GM23338 (cell line): Measurements from ENCODE around the gene EMC1. TPM values are rescaled to one million over a fixed set of nuclear protein-coding genes. Genes with fewer than 3 reads are reported as not detected.

ENCODE experiments used
- ATAC-seq: fragments of 200-7000 bp; cut with Tn5 transposase; 3 replicates; pipeline ENCODE4 v1.9.1; 2020
- DNase-seq: peaks from one replicate; pipeline ENCODE4 v3.0.0-alpha.2; 2015; ENCODE audit warnings: low spot score
- H2AFZ ChIP-seq: fragments of 200-600 bp; sonication (generic); 2 replicates; pipeline ENCODE4 v1.8.0; 2016; ENCODE audit warnings: antibody characterized with exemption, mild to moderate bottlenecking, moderate library complexity
- H3F3A ChIP-seq: fragments of 200-600 bp; sonication (generic); replicated peaks from 2 replicates; pipeline ENCODE4 v1.8.0; 2017; ENCODE audit warnings: antibody characterized with exemption, mixed run types, low read depth
- H3K27ac ChIP-seq: fragments of 200-600 bp; sonication (generic); 2 replicates; pipeline ENCODE4 v1.6.1; 2016; ENCODE audit warnings: low read depth
- H3K27me3 ChIP-seq: fragments of 200-600 bp; sonication (generic); 2 replicates; pipeline ENCODE4 v1.8.0; 2016; ENCODE audit warnings: mild to moderate bottlenecking, mixed run types, moderate library complexity; ENCODE audit not compliant: insufficient read depth
- H3K36me3 ChIP-seq: fragments of 200-600 bp; sonication (generic); 2 replicates; pipeline ENCODE4 v1.8.0; 2016; ENCODE audit warnings: mild to moderate bottlenecking; ENCODE audit not compliant: insufficient read depth
- H3K4me1 ChIP-seq: fragments of 200-600 bp; sonication (generic); 2 replicates; pipeline ENCODE4 v1.8.0; 2016; ENCODE audit warnings: mild to moderate bottlenecking, moderate library complexity; ENCODE audit not compliant: insufficient read depth
- H3K4me2 ChIP-seq: fragments of 200-600 bp; sonication (generic); 2 replicates; pipeline ENCODE4 v1.7.1; 2017; ENCODE audit warnings: mixed run types
- H3K4me3 ChIP-seq: fragments of 200-600 bp; sonication (generic); 2 replicates; pipeline ENCODE4 v1.6.1; 2016; ENCODE audit warnings: mixed run types
- H3K79me2 ChIP-seq: fragments of 200-600 bp; sonication (generic); replicated peaks from 2 replicates; pipeline ENCODE4 v1.8.0; 2017; ENCODE audit warnings: mild to moderate bottlenecking; ENCODE audit not compliant: insufficient read depth
- H3K9me2 ChIP-seq: fragments of 200-600 bp; sonication (generic); 2 replicates; pipeline ENCODE4 v1.8.0; 2017; ENCODE audit not compliant: insufficient read depth
- H4K20me1 ChIP-seq: fragments of 200-600 bp; sonication (generic); replicated peaks from 2 replicates; pipeline ENCODE4 v1.8.0; 2017; ENCODE audit warnings: mild to moderate bottlenecking; ENCODE audit not compliant: insufficient read depth
- H3K27ac Mint-ChIP-seq: 2 replicates; pipeline ENCODE4 v1.8.0; 2020; ENCODE audit warnings: inconsistent platforms, mild to moderate bottlenecking, moderate library complexity, mixed read lengths
- H3K27me3 Mint-ChIP-seq: 3 replicates; pipeline ENCODE4 v1.8.0; 2022; ENCODE audit warnings: low read depth, mild to moderate bottlenecking, moderate library complexity, mixed read lengths, inconsistent platforms; ENCODE audit not compliant: insufficient read depth, poor library complexity
- H3K36me3 Mint-ChIP-seq: 3 replicates; pipeline ENCODE4 v1.8.0; 2021; ENCODE audit warnings: low read depth, mild to moderate bottlenecking, inconsistent platforms, moderate library complexity, mixed read lengths
- H3K4me1 Mint-ChIP-seq: 3 replicates; pipeline ENCODE4 v1.8.0; 2020; ENCODE audit warnings: mild to moderate bottlenecking, inconsistent platforms, mixed read lengths
- H3K4me3 Mint-ChIP-seq: 3 replicates; pipeline ENCODE4 v1.8.0; 2021; ENCODE audit warnings: moderate library complexity, mild to moderate bottlenecking, inconsistent platforms, mixed read lengths
- H3K9me3 Mint-ChIP-seq: 3 replicates; pipeline ENCODE4 v1.8.0; 2020; ENCODE audit warnings: moderate library complexity, mild to moderate bottlenecking, inconsistent platforms, mixed read lengths
- CTCF ChIP-seq, 2 experiments: fragments of 200-600 bp in 1 of 2; sonication (generic) in 1 of 2; conservative IDR thresholded peaks; 2 replicates each; pipeline versions ENCODE4 v1.5.1 to v1.6.1; 2016 to 2017; ENCODE audit warnings: antibody characterized with exemption in 2 of 2, low read depth in 2 of 2, mild to moderate bottlenecking in 2 of 2, moderate library complexity in 1 of 2
- ETS1 ChIP-seq: IDR thresholded peaks from 2 replicates; pipeline ENCODE4 v1.6.1; 2016; ENCODE audit warnings: antibody characterized with exemption
- EZH2 ChIP-seq: fragments of 200-600 bp; sonication (generic); IDR thresholded peaks from one replicate; pipeline ENCODE4 v1.8.0; 2017; ENCODE audit warnings: antibody characterized with exemption, mild to moderate bottlenecking, low read depth; ENCODE audit not compliant: unreplicated experiment
- EZH2phosphoT487 ChIP-seq: fragments of 200-600 bp; sonication (generic); IDR thresholded peaks from one replicate; pipeline ENCODE4 v1.8.1; 2018; ENCODE audit warnings: antibody characterized with exemption; ENCODE audit not compliant: unreplicated experiment
- NANOG ChIP-seq: IDR thresholded peaks from 2 replicates; pipeline ENCODE4 v1.6.1; 2016; ENCODE audit warnings: antibody characterized with exemption, borderline replicate concordance
- POLR2AphosphoS5 ChIP-seq: IDR thresholded peaks from 2 replicates; pipeline ENCODE4 v1.6.1; 2016; ENCODE audit warnings: antibody characterized with exemption, low read depth
- REST ChIP-seq: IDR thresholded peaks from one replicate; pipeline ENCODE4 v1.6.1; 2018; ENCODE audit warnings: antibody characterized with exemption; ENCODE audit not compliant: unreplicated experiment
- ZNF114 ChIP-seq: fragments of 250-450 bp; sonication (Bioruptor Pico); IDR thresholded peaks from 2 replicates; pipeline ENCODE4 v1.5.0; 2020; ENCODE audit warnings: mild to moderate bottlenecking, moderate library complexity
- ZNF331 ChIP-seq: fragments of 250-450 bp; sonication (Bioruptor Pico); IDR thresholded peaks from 2 replicates; pipeline ENCODE4 v1.5.0; 2020; ENCODE audit warnings: low read depth, mild to moderate bottlenecking, moderate library complexity
- polyA plus RNA-seq: library from polyadenylated mRNA; unstranded; fragments of >200 nt; fragmentation: Nextera tagmentation; extraction: Ambion mirVana; gene quantifications from 2 replicates; pipeline ENCODE4 v1.2.1, GENCODE V29; 2016
- total RNA-seq: library from RNA; depleted of rRNA; stranded (reverse); fragments of >200 nt; shearing (Covaris generic); gene quantifications from 2 replicates; pipeline ENCODE4 v1.2.3, GENCODE V29; 2014

Gene EMC1
- total and polyA plus RNA-seq, 2 experiments from 2014 or later = 17.6 to 53.0 TPM

GRCh38 chr1:19177811-19178210 lies 73.5 kb downstream of the EMC1 start:
- H3K27me3 ChIP-seq = no peaks in the 10 kb centered on the region
- no peak overlapping the region for H3K27ac ChIP-seq
- H3K36me3 ChIP-seq = peaks cover 94% of the 10 kb centered on the region
- H3K4me3 ChIP-seq = no peak overlapping the region
- DNase-seq = no peak
- Mint-ChIP-seq H3K27ac (no peak overlapping the region), H3K27me3 (no peaks in the 10 kb centered on the region), H3K9me3 (no peaks in the 10 kb centered on the region), H3K4me3 (no peak overlapping the region), H3K4me1 (no peaks in the 10 kb centered on the region), H3K36me3 (peaks cover 88% of the 10 kb centered on the region)
- no peaks in the 10 kb centered on the region for H3F3A ChIP-seq
- H2AFZ ChIP-seq = no peak overlapping the region
- no peak for TF ChIP-seq REST
- no peak for TF ChIP-seq NANOG
- H4K20me1 ChIP-seq = peaks cover 29% of the 10 kb centered on the region
- H3K4me1 ChIP-seq = no peaks in the 10 kb centered on the region
- peaks cover 16% of the 10 kb centered on the region; the same call in 1 of the 2 replicates for H3K79me2 ChIP-seq
- no peak overlapping the region for H3K4me2 ChIP-seq
- no peak for ATAC-seq
- no peaks in the 10 kb centered on the region for H3K9me2 ChIP-seq

GRCh38 chr1:19169642-19170041 lies 81.7 kb downstream of the EMC1 start:
- no peak overlapping the region for H3K27ac Mint-ChIP-seq

More at GRCh38 chr1:19169642-19170041, 81.7 kb downstream of the EMC1 start:
- DNase-seq = no peak
- H3K9me2 ChIP-seq = no peaks in the 10 kb centered on the region
- no peak overlapping the region for H2AFZ ChIP-seq
- peaks cover 95% of the 10 kb centered on the region for H3K36me3 ChIP-seq
- H3K27ac ChIP-seq = no peak overlapping the region
- no peak overlapping the region for H3K4me3 Mint-ChIP-seq
- H3K4me1 ChIP-seq = no peaks in the 10 kb centered on the region
- no peak for ATAC-seq
- H3K79me2 ChIP-seq = no peaks in the 10 kb centered on the region; the same call in 1 of the 2 replicates
- H3K4me3 ChIP-seq = no peak overlapping the region
- H3F3A ChIP-seq = 0 out of 2 replicates have a peak, but pooled peaks cover 3% of the 10 kb centered on the region
- TF ChIP-seq ZNF331 (CRISPR knock-in tag) (no peak), POLR2AphosphoS5 (no peak), NANOG (no peak), CTCF (conservative IDR thresholded peaks at IDR 0.05; ENCODE audit: low read depth in 2 of 2) (no peak), EZH2phosphoT487 (no peak), ZNF114 (no peak), EZH2 (no peak), ETS1 (no peak), REST (no peak)
- no peak overlapping the region for H3K4me2 ChIP-seq
- H4K20me1 ChIP-seq = peaks cover 49% of the 10 kb centered on the region
- peaks cover 98% of the 10 kb centered on the region for H3K36me3 Mint-ChIP-seq
- H3K27me3 ChIP-seq = no peaks in the 10 kb centered on the region
- H3K4me1 Mint-ChIP-seq = no peaks in the 10 kb centered on the region
- H3K27me3 Mint-ChIP-seq = peaks cover 2% of the 10 kb centered on the region
- no peaks in the 10 kb centered on the region for H3K9me3 Mint-ChIP-seq
